CD4-positive, alpha-beta T cell (primary cell): ENCODE measurements around the gene SESN1. TPM values are rescaled to one million over a fixed set of nuclear protein-coding genes. Genes with fewer than 3 reads are reported as not detected.

Experiments used
- ATAC-seq: fragments of 200-7000 bp; cut with Tn5 transposase; one replicate; pipeline ENCODE4 v1.10.0; 2022; ENCODE audit warnings: mild to moderate bottlenecking; ENCODE audit not compliant: poor library complexity
- CTCF ChIA-PET: fragments of 350-600 bp; sonication (Branson Sonifier 250); formaldehyde crosslinking; loops from one replicate; lab custom pipeline; 2021; ENCODE audit warnings: antibody characterized with exemption, inconsistent platforms; lab: Charles Lee
- POLR2A ChIA-PET: fragments of 350-600 bp; sonication (Branson Sonifier 250); formaldehyde crosslinking; loops from one replicate; lab custom pipeline; 2021; ENCODE audit warnings: antibody characterized with exemption, inconsistent platforms; lab: Charles Lee
- DNase-seq, 14 experiments: peaks; one replicate each; pipeline ENCODE4 v3.0.0-alpha.2; 2013 to 2020; ENCODE audit warnings: mixed read lengths in 2 of 14
- H3K27ac ChIP-seq, 2 donors: one replicate each; pipeline versions ENCODE4 v1.5.1 to v1.7.0; 2013; ENCODE audit warnings: low read length in 2 of 2, low read depth in 1 of 2, mild to moderate bottlenecking in 1 of 2
- H3K27me3 ChIP-seq, 2 experiments: 1 replicate in 1 of 2; 2 replicates in 1 of 2; pipeline versions ENCODE4 v1.6.1 to v1.7.0; 2013; ENCODE audit warnings: low read length in 2 of 2, control low read depth in 1 of 2, mild to moderate bottlenecking in 1 of 2, moderate library complexity in 1 of 2; ENCODE audit not compliant: insufficient read depth in 2 of 2, control insufficient read depth in 1 of 2
- H3K36me3 ChIP-seq: one replicate; pipeline ENCODE4 v1.6.1; 2013; ENCODE audit warnings: low read length, control low read depth; ENCODE audit not compliant: insufficient read depth
- H3K4me1 ChIP-seq: one replicate; pipeline ENCODE4 v1.6.1; 2013; ENCODE audit warnings: low read length, control low read depth; ENCODE audit not compliant: insufficient read depth
- H3K4me3 ChIP-seq: one replicate; pipeline ENCODE4 v1.5.1; 2013; ENCODE audit warnings: mild to moderate bottlenecking, low read length, moderate library complexity
- H3K9me3 ChIP-seq, 2 experiments: 1 replicate in 1 of 2; 2 replicates in 1 of 2; pipeline versions ENCODE4 v1.6.1 to v1.7.0; 2013; ENCODE audit warnings: low read length in 2 of 2, mild to moderate bottlenecking in 2 of 2, control low read depth in 1 of 2, moderate library complexity in 1 of 2; ENCODE audit not compliant: control insufficient read depth in 1 of 2, insufficient read depth in 1 of 2
- H3K27ac Mint-ChIP-seq: one replicate; pipeline ENCODE4 v1.8.0; 2020; ENCODE audit warnings: mixed read lengths
- H3K27me3 Mint-ChIP-seq: one replicate; pipeline ENCODE4 v1.8.0; 2021; ENCODE audit warnings: mixed read lengths
- H3K36me3 Mint-ChIP-seq: one replicate; pipeline ENCODE4 v1.8.0; 2021; ENCODE audit warnings: low read depth, mixed read lengths
- H3K4me1 Mint-ChIP-seq: one replicate; pipeline ENCODE4 v1.8.0; 2021; ENCODE audit warnings: low read depth, mixed read lengths
- H3K4me3 Mint-ChIP-seq: one replicate; pipeline ENCODE4 v1.8.0; 2020; ENCODE audit warnings: mild to moderate bottlenecking, mixed read lengths
- H3K9me3 Mint-ChIP-seq: one replicate; pipeline ENCODE4 v1.8.0; 2020; ENCODE audit warnings: mixed read lengths
- intact Hi-C, 2 experiments: fragments of 100-400 bp; cut with DNase I in 1 of 2; cut with micrococcal nuclease in 1 of 2; formaldehyde crosslinking; loops; one replicate each; pipeline versions ENCODE4 v1.15.1 to v1.9.0; 2023 to 2025; cut with DNase I, micrococcal nuclease
- total RNA-seq, 174 experiments: library from RNA in 2 of 174; stranded (reverse) in 2 of 174; gene quantifications; one replicate each; pipeline ENCODE4 v1.2.3 and lab custom pipeline; 2021 to 2026
- TF ChIP-seq, protein P1 (sequence below): fragments of 200-600 bp; IDR thresholded peaks from one replicate; pipeline ENCODE4 v1.8.0; 2022; ENCODE audit warnings: antibody characterized with exemption, mild to moderate bottlenecking

SESN1 gene
- total RNA-seq, 2 experiments from 2014 or later, result 95.9 to 98.3 TPM

GRCh38 chr6:109130065-109130464, 35.4 kb upstream of the SESN1 start:
- Histone ChIP-seq H3K9me3 (no peaks in the 10 kb centered on the region), H3K27ac (no peak overlapping the region), H3K36me3 (no peaks in the 10 kb centered on the region), H3K4me1 (no peaks in the 10 kb centered on the region), H3K4me3 (no peak overlapping the region), H3K27me3 (no peaks in the 10 kb centered on the region)
- no peak overlapping the region for H3K27ac Mint-ChIP-seq
- H3K27me3 Mint-ChIP-seq, result no peaks in the 10 kb centered on the region
- H3K9me3 Mint-ChIP-seq, result no peaks in the 10 kb centered on the region
- intact Hi-C loops, result loop anchor here in 1 of 2 experiments (10.0 kb wide), 1 partner anchor 1145 kb away; no protein-coding TSS in a partner anchor
- ChIA-PET POLR2A (no interaction called here), CTCF (no interaction called here)
- ATAC-seq, result no peak
- TF ChIP-seq, protein P1, sequence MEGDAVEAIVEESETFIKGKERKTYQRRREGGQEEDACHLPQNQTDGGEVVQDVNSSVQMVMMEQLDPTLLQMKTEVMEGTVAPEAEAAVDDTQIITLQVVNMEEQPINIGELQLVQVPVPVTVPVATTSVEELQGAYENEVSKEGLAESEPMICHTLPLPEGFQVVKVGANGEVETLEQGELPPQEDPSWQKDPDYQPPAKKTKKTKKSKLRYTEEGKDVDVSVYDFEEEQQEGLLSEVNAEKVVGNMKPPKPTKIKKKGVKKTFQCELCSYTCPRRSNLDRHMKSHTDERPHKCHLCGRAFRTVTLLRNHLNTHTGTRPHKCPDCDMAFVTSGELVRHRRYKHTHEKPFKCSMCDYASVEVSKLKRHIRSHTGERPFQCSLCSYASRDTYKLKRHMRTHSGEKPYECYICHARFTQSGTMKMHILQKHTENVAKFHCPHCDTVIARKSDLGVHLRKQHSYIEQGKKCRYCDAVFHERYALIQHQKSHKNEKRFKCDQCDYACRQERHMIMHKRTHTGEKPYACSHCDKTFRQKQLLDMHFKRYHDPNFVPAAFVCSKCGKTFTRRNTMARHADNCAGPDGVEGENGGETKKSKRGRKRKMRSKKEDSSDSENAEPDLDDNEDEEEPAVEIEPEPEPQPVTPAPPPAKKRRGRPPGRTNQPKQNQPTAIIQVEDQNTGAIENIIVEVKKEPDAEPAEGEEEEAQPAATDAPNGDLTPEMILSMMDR, result no peak
- no peaks in the 10 kb centered on the region for H3K4me1 Mint-ChIP-seq
- no peak overlapping the region for H3K4me3 Mint-ChIP-seq
- DNase-seq, result no peak
- peaks cover 4% of the 10 kb centered on the region for H3K36me3 Mint-ChIP-seq

DNA sequence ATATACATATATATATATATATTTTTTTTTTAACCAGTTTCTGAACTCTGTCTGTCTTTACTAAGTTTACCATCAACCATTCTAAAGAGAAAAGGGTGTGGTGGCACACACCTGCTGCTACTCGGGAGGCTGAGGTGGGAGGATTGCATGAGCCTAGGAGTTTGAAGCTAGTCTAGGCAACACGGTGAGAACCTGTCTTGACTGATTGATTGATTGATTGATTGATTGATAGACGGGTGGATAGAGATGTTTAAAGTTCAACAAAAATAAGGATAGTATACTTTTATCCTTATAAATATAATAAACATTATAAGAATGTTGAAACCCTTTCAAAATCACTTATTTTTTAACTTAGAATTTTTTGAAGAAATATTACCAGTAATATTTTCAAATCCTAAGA, 30.9 kb upstream of the SESN1 start:
- ChIA-PET CTCF (no interaction called here), POLR2A (no interaction called here)
- intact Hi-C loops, result no loop called here
- Mint-ChIP-seq H3K27me3 (no peaks in the 10 kb centered on the region), H3K9me3 (no peaks in the 10 kb centered on the region), H3K27ac (no peak overlapping the region), H3K4me1 (peaks cover 10% of the 10 kb centered on the region), H3K36me3 (peaks cover 4% of the 10 kb centered on the region), H3K4me3 (no peak overlapping the region)
- Histone ChIP-seq H3K27ac (no peak overlapping the region), H3K9me3 (no peaks in the 10 kb centered on the region), H3K4me1 (no peaks in the 10 kb centered on the region), H3K27me3 (no peaks in the 10 kb centered on the region), H3K4me3 (no peak overlapping the region), H3K36me3 (no peaks in the 10 kb centered on the region)
- DNase-seq, result no peak
- ATAC-seq, result no peak
- TF ChIP-seq, protein P1, result no peak

DNA sequence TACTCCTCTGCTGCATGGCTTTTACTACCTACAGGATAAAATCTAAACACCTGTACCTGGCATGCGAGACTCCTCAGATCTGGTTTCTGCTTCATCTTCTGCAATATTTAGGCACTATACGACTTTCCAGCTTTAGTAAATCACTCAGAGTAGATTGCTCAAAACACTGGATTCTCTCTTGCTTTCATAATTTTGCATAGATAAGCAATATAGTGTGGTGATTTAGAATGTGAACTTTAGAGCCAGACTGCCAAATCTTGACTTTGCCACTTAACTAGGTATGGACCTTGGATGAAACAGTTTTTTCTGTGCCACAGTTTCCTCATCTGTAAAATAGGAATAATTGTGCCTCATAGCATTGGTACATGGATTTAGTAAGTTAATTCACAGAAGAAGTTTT, 29.6 kb upstream of the SESN1 start:
- H3K4me3 Mint-ChIP-seq, result no peak overlapping the region
- H3K27me3 Mint-ChIP-seq, result no peaks in the 10 kb centered on the region
- ChIA-PET POLR2A (no interaction called here), CTCF (no interaction called here)
- no peaks in the 10 kb centered on the region for H3K4me1 ChIP-seq
- H3K9me3 Mint-ChIP-seq, result no peaks in the 10 kb centered on the region
- peaks cover 16% of the 10 kb centered on the region for H3K4me1 Mint-ChIP-seq
- intact Hi-C loops, result no loop called here
- H3K27ac ChIP-seq, result no peak overlapping the region
- no peaks in the 10 kb centered on the region for H3K36me3 ChIP-seq
- TF ChIP-seq, protein P1, result no peak
- no peak overlapping the region for H3K27ac Mint-ChIP-seq
- ATAC-seq (no peak), DNase-seq (no peak)
- H3K36me3 Mint-ChIP-seq, result no peaks in the 10 kb centered on the region
- no peaks in the 10 kb centered on the region for H3K27me3 ChIP-seq
- no peaks in the 10 kb centered on the region for H3K9me3 ChIP-seq
- H3K4me3 ChIP-seq, result no peak overlapping the region
